ENCODE data around the gene SLC5A7. TPM values are rescaled to one million over a fixed set of nuclear protein-coding genes. Genes with fewer than 3 reads are reported as not detected.

Gene SLC5A7
- total RNA-seq, 1 donor from 2014 or later: 0.04 TPM

DNA sequence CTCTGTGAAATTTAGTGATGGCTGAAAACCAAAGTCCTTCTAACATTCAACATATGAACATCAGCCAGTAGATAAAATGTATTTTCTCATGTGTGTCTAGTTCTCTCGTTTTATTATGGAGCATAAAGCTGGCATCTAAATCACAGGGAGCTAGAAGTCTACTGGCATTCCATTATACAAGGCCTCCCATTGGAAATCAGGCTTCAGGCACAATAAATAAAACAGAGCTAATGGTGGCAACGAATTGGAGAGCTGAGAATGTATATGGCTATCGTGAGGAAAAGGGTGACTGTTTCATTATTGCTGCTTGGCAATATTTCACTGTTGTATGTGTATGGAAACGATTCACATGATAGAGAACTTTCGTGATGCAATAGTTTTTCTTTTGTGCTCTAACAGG is 62.4 kb downstream of the SLC5A7 start:
- H3K4me1 Mint-ChIP-seq: no peaks in the 10 kb centered on the region
- H3K4me2 ChIP-seq: no peak overlapping the region
- no peaks in the 10 kb centered on the region for H3K79me2 ChIP-seq (ENCODE audit: low read depth)
- TF ChIP-seq, protein P1, sequence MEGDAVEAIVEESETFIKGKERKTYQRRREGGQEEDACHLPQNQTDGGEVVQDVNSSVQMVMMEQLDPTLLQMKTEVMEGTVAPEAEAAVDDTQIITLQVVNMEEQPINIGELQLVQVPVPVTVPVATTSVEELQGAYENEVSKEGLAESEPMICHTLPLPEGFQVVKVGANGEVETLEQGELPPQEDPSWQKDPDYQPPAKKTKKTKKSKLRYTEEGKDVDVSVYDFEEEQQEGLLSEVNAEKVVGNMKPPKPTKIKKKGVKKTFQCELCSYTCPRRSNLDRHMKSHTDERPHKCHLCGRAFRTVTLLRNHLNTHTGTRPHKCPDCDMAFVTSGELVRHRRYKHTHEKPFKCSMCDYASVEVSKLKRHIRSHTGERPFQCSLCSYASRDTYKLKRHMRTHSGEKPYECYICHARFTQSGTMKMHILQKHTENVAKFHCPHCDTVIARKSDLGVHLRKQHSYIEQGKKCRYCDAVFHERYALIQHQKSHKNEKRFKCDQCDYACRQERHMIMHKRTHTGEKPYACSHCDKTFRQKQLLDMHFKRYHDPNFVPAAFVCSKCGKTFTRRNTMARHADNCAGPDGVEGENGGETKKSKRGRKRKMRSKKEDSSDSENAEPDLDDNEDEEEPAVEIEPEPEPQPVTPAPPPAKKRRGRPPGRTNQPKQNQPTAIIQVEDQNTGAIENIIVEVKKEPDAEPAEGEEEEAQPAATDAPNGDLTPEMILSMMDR (IDR thresholded peaks at IDR 0.05): no peak
- TF ChIP-seq EZH2 (IDR thresholded peaks at IDR 0.05) (no peak), EZH2phosphoT487 (IDR thresholded peaks at IDR 0.05) (no peak)
- H3K9me3 Mint-ChIP-seq: peaks cover 9% of the 10 kb centered on the region
- peaks cover 5% of the 10 kb centered on the region for H3K36me3 ChIP-seq
- no peak overlapping the region for H3K4me3 ChIP-seq
- no peaks in the 10 kb centered on the region for H3K4me1 ChIP-seq
- DNase-seq (ENCODE audit: low spot score): no peak
- peaks cover 5% of the 10 kb centered on the region for H3K9me3 ChIP-seq (ENCODE audit: low read depth)
- H2AFZ ChIP-seq (replicated peaks): no peak overlapping the region
- H4K20me1 ChIP-seq (ENCODE audit: low read depth): no peaks in the 10 kb centered on the region
- H3K36me3 Mint-ChIP-seq: no peaks in the 10 kb centered on the region
- no peak overlapping the region for H3K27ac ChIP-seq
- H3K9ac ChIP-seq: no peak overlapping the region
- no peak overlapping the region for H3K4me3 Mint-ChIP-seq
- no peaks in the 10 kb centered on the region for H3K27me3 ChIP-seq
- H3F3A ChIP-seq (ENCODE audit: low read depth): no peaks in the 10 kb centered on the region
- H3K27ac Mint-ChIP-seq: no peak overlapping the region
- H3K27me3 Mint-ChIP-seq (ENCODE audit: insufficient read depth, low read depth): peaks cover 4% of the 10 kb centered on the region

DNA sequence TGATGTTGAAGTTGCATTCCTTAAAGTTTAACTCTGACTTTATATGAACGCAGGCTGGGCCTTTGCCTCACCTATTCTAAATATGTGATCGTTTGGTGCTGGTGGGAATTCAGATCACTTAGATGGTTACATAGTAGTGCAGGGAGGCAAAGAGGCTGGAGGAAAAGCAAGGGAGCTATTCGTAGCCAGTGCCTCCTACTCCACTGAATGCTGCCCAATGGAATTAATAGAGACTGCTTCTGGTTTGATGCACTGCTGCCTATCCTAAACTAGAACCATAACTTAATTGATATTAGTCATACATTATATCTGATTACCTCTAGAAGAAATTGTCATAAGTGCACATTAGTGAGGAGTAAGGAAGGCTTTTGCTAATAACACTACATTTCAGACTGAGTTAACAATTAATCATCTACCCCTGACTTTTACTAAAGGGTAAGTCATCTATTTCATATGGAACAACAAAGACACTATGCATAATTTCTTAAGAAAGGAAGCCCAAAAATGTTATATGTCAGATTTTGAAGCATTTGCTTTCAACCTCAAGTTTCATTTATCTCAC is 72.3 kb downstream of the SLC5A7 start:
- no peaks in the 10 kb centered on the region for H3K9me3 Mint-ChIP-seq
- no peak overlapping the region for H3K27ac Mint-ChIP-seq
- Histone ChIP-seq H2AFZ (replicated peaks) (no peak overlapping the region), H3K9me3 (ENCODE audit: low read depth) (no peaks in the 10 kb centered on the region), H3K27me3 (no peaks in the 10 kb centered on the region), H3K4me2 (no peak overlapping the region), H4K20me1 (ENCODE audit: low read depth) (no peaks in the 10 kb centered on the region), H3K4me3 (no peak overlapping the region), H3F3A (ENCODE audit: low read depth) (no peaks in the 10 kb centered on the region), H3K79me2 (ENCODE audit: low read depth) (no peaks in the 10 kb centered on the region), H3K9ac (no peak overlapping the region), H3K27ac (no peak overlapping the region), H3K4me1 (peaks cover 4% of the 10 kb centered on the region), H3K36me3 (no peaks in the 10 kb centered on the region)
- no peak overlapping the region for H3K4me3 Mint-ChIP-seq
- DNase-seq (ENCODE audit: low spot score): no peak
- no peaks in the 10 kb centered on the region for H3K4me1 Mint-ChIP-seq
- no peaks in the 10 kb centered on the region for H3K36me3 Mint-ChIP-seq
- peaks cover 2% of the 10 kb centered on the region for H3K27me3 Mint-ChIP-seq (ENCODE audit: insufficient read depth, low read depth)
- TF ChIP-seq, protein P1 (IDR thresholded peaks at IDR 0.05): no peak
- TF ChIP-seq EZH2phosphoT487 (IDR thresholded peaks at IDR 0.05): no peak
- no peak for TF ChIP-seq EZH2 (IDR thresholded peaks at IDR 0.05)

DNA sequence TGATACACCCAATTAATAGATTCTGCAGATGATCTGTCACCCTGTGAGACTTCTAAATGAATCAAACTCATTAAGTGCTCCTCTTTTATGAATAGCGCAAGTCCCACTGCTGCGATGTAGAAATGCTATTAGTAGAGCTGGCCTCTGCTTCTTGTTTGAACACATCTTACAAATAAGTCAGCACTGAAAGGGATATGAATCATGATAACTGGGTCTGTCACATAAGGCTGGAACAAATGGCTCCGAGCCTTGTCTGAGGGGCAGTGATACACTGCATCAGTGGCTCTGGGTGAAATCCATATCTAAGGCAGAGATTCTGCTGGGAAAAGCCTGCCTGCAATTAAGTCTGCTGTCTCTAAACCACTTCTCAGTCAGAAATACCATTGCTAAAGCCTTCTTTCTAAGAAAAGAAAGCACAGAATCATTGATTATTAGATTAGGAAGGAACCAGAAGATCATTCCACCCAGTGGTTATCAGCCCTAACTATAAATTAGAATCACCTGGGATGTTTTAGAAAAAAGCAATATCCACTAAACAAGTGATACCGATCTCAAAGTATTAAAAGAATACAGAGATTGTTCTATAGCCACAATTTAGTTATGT is 75.2 kb downstream of the SLC5A7 start:
- no peaks in the 10 kb centered on the region for H3K4me1 Mint-ChIP-seq
- H3K27ac Mint-ChIP-seq: no peak overlapping the region
- H3K4me1 ChIP-seq: no peaks in the 10 kb centered on the region
- H3K9me3 Mint-ChIP-seq: no peaks in the 10 kb centered on the region
- H3K36me3 ChIP-seq: no peaks in the 10 kb centered on the region
- no peak overlapping the region for H2AFZ ChIP-seq (replicated peaks)
- H3K4me3 Mint-ChIP-seq: no peak overlapping the region
- H4K20me1 ChIP-seq (ENCODE audit: low read depth): no peaks in the 10 kb centered on the region
- no peaks in the 10 kb centered on the region for H3F3A ChIP-seq (ENCODE audit: low read depth)
- H3K9ac ChIP-seq: no peak overlapping the region
- no peaks in the 10 kb centered on the region for H3K27me3 Mint-ChIP-seq (ENCODE audit: insufficient read depth, low read depth)
- no peak for DNase-seq (ENCODE audit: low spot score)
- H3K27ac ChIP-seq: no peak overlapping the region
- H3K4me2 ChIP-seq: no peak overlapping the region
- no peak overlapping the region for H3K4me3 ChIP-seq
- H3K27me3 ChIP-seq: no peaks in the 10 kb centered on the region
- TF ChIP-seq EZH2phosphoT487 (IDR thresholded peaks at IDR 0.05): no peak
- no peaks in the 10 kb centered on the region for H3K79me2 ChIP-seq (ENCODE audit: low read depth)
- no peaks in the 10 kb centered on the region for H3K36me3 Mint-ChIP-seq
- no peaks in the 10 kb centered on the region for H3K9me3 ChIP-seq (ENCODE audit: low read depth)

Other genes starting within 250 kb of the SLC5A7 start
- gene RGPD4, start 159.6 kb upstream of the SLC5A7 start, total RNA-seq (ENCODE audit: low replicate concordance): 0.06 and 0.07 TPM in 2 replicates